HG03521 (cell line): ENCODE data around the gene LATS2.
"Not testable (repeated sequence)": the region's sequence is repeated elsewhere in the genome, so short reads cannot be mapped to it uniquely, and the experiment has no call there.

Experiments used
- ATAC-seq: cut with Tn5 transposase; IDR thresholded peaks from one replicate; pipeline ENCODE4 v1.9.1; 2021; ENCODE audit warnings: mild to moderate bottlenecking, moderate library complexity; ENCODE audit not compliant: unreplicated experiment

Gene LATS2

DNA sequence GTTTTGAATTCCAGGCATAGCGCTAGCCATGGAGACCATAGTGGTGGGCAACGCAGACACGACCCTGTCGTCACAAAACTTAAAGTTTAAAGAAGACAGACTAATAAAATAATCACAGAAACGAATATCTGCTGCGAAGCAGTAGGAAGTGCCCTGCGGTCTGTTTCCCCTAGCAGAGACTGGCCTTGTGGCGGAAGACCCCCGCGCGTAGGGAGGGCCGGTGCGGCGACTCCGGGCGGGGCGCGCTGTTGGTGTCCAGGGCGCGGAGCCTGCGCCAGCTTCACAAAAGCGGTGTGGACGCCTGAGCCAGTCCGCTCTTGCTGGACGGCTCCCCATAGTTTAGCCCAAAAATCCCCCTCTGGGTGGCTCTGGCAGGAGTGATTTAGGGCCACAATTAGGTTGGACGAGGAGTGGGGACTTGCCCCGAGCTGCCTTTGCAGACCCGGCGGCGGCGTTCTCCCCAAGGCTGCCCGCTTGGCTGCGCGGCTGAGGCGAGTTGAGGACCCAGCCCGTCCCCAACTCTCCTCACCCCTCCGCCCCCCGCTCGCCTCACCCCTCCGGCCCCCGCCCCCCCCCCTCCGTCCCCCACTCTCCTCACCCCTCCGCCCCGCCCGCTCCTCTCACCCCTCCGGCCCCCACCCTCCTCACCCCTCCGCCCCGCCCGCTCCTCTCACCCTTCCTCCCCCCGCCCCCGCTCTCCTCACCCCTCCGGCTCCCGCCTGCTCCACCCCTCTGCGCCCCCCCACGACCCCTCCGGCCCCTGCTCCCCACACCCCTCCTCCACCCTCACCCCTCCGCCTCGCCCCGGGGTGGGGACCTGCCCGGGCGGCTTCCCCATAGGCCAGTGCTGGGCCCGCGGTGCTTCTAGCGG lies 14.2 kb upstream of the LATS2 start:
- no peak for ATAC-seq

- no peak for ATAC-seq
These were observed 13.6 kb upstream of the LATS2 start for GRCh38 chr13:21075011-21075378.

DNA sequence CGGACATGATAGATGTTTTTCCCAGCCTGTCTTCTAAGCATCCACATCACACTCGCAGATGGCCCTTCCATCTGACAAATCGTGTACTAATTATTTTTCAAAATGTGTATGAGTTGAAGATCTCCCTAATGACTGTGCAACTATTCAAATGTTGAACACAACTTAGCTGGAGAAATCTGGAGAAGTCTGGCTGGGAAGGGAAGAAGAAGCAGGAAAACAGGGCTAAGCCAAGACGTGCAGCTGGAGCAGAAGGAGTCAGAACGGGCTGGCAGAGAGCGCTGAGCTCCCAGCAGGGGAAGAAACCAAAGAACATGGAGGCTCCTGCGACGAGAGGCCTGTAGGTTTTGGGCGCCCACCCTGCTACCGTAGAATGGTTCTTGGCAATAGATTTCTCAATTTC lies 13.2 kb upstream of the LATS2 start:
- ATAC-seq, result no peak

DNA sequence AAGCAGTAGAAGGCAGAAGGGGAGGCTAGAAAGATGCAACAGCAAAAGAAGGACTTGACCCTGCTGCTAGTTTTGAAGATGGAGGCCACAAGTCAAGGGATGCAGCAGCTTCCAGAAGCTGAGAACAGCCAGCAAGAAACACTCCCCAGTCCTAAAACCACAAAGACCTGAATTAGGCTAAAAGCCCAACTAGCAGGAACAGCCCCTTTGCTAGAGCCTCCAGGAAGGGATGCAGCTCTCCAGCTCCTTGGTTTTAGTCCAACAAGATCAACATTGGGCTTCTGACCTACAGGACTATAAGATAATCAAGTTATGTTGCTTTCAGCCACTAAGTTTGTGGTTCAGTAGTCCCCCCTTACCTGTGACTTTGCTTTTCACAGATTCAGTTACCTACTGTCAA lies 10.5 kb upstream of the LATS2 start:
- no peak for ATAC-seq

DNA sequence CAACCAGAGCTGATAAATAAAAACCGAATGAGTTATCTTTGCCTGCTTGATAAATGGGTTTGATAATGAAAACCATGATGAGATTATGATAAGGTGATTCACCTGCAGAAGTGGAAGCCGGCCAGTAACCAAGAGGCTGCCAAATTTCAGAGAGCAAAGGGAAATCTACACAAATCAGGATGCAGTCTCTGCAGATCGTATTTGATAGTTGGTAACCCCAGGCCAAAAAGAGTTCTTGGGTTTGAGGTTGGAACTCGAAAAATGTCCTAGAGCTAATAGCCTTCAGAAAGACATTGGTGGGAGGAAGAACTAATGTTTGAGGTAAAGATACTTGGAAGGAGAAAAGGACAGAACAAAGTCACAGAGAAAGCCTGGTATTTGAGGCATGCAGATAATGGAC lies 9.6 kb upstream of the LATS2 start:
- ATAC-seq, result no peak

- no peak for ATAC-seq
These were observed 8.2 kb upstream of the LATS2 start for GRCh38 chr13:21069561-21070004.

DNA sequence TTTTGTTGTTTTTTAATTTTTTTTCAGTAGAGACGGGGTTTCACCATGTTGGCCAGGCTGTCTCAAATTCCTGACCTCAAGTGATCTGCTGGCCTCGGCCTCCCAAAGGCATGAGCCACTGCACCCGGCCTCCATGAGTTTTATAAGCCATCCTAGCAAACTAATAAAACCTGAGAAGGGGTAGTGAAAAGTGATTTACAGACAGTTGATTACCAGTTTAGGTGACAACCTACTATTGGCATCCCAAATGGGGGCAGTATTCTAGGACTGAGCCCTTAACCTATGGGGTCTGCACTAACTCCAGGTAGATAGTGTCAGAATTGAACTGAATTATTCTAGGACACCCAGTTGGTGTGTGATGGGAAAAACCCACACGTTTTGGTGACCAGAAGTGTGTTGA lies 6.5 kb upstream of the LATS2 start:
- no peak for ATAC-seq

DNA sequence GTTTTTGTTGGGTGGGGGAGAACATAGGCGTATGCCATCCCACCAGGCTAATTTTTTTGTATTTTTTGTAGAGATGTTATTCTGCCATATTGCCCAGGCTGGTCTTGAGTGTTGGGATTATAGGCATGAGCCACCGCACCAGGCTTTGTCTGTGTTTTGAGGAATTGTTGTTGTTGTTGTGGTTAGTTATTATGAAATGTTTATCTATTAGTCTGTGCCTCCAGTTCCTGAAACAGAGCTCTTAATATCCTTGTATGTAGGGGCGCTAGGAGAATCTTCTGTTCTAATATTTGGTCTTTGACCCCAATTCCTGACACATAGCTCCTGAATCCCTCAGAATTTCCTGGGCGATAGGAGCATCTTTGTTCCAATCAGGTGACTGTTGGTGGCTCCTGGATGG lies 5.6 kb upstream of the LATS2 start:
- no peak for ATAC-seq

GRCh38 chr13:21065686-21066085 lies 4.3 kb upstream of the LATS2 start:
- ATAC-seq, result no peak

- no peak for ATAC-seq
These were observed 1.6 kb upstream of the LATS2 start for GRCh38 chr13:21063031-21063430.

DNA sequence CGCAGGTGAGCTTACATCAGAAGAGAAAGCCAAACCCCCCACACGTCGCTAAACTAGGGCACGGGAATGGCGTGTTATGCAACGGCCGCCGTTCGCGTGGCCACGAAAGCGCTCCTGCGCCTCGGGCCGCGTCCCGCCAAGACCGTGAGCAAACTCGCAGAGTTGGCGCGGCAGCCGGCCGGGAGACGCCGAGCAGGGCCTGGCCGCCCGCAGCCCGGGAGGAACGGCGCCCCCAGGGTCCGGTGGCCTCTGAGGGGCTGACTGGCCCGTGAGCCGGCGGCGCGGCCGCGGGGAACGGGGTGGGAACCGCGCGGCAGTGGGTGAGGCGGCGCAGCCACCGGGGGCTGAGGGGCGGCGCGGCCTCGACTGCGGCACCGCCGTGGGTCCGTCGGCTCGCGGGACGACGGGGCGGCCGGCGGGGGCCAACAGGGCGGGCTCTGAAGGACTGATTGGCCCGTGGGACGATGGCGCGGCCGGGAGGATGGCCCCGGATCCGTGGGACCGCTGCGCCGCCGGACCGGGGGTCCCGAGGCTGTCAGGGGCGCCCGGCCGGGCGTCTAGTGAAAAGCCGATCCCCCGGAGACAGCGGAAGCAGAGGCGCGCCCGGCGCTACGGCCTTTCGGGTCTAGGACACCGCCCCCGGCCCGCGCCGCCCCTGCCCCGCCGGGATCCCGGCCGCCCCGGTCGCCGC lies 903 bp downstream of the LATS2 start:
- peak; percentile 18 for ATAC-seq

DNA sequence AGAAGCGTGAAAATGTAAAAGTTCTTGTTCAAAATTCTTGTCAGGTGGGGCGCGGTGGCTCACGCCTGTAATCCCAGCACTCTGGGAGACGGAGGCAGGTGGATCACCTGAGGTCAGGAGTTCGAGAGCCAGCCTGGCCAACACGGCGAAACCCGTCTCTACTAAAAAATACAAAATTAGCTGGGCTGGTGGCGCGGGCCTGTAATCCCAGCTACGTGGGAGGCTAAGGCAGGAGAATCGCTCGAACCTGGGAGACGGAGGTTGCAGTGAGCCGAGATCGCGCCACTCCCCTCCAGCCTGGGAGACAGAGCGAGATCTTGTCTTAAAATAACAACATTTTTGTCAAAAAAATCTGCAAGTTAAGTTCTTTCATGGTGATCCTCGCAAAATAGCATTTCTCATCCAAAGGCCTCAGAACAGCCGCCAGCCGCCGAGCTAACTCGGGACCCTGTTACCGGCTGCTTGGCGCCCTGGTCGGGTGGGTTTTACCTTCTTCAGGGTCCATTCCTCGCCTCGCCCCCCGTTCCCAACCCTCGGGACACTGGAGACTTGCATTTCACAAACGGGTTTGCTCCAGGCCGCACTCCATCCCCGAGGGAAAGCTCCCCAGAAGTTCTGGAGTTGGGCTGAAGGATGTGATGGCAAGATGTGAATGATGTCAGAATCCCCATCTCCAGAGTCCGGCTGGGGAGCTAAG lies 1.6 kb downstream of the LATS2 start:
- no peak for ATAC-seq

- ATAC-seq, result no peak
These were observed 3.0 kb downstream of the LATS2 start for GRCh38 chr13:21058361-21058760.

DNA sequence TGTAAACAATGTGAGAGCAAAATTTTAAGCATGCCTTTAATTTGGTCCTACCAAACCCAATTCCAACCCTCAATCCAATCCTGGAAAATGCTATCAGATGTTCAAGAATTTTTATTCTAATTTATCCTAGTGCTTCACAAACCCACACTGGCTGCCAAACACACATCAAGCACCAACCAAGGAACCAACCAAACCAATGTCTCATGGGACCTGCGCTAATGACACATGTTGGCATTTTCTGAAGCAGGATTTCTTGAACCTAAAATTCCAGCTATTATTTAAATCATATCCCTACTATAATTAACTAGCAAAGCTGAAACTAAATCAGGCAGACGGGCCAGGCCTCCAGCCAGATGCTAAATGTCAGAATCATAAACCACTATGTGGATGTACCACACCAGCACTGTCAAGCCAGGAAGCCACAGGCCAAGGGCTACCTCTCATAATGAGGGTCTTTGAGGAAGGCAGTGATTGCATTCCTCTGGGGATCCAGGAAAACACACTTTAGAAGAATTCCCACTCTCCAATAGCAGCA lies 5.8 kb downstream of the LATS2 start:
- no peak for ATAC-seq

- ATAC-seq, result no peak
These were observed 6.4 kb downstream of the LATS2 start for GRCh38 chr13:21055016-21055415.

DNA sequence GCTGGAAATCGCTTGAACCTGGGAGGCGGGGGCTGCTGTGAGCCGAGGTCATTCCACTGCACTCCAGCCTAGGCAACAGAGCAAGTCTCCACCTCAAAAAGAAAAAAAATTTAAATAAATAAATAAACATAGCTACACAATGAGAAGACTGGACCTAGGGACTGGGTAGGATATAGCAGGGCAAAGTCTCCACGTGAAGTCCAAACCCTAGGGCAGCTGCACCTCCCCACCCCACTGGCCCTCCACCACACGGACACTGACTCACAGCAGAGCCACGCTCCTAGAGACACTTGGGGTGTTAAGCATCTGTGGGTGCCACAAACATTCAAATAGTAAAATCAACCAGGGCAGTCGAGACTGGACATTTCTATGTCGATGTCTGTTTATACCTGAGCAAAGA lies 7.1 kb downstream of the LATS2 start:
- ATAC-seq, result no peak

DNA sequence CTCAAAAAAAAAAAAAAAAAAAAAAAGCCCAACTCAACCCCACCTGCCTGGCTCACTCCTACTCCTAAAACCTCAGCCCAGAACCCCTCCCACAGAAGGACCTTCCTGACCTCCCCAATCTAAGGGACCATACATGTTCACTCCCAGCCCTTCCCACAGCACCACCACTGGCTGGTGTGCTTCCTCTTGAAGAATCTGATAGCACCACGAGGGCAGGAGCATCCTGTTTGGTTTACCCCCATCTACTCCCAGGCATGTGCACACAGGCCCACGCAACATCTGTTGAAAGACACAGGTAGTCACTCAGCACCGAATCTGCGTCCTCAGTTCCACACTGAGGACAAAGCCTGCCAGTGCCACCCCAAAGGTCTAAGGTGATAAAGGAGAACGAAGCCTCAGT lies 8.2 kb downstream of the LATS2 start:
- ATAC-seq, result no peak

DNA sequence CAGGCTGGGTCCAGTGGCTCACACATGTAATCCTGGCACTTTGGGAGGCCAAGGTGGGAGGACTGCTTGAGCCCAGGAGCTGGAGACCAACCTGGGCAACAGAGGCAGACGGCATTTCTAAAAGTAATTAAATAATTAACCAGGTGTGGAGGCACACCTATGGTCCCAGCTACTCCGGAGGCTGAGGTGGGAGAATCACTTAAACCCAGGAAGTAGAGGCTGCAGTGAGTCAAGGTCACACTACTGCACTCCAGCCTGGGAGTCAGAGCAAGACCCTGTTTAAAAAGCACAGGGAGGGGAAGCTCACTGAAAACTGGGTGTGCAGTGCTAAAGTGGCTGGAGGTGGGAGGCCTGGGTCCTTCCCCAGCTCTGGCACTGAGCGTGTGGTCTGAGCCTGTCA lies 9.7 kb downstream of the LATS2 start:
- ATAC-seq, result no peak

DNA sequence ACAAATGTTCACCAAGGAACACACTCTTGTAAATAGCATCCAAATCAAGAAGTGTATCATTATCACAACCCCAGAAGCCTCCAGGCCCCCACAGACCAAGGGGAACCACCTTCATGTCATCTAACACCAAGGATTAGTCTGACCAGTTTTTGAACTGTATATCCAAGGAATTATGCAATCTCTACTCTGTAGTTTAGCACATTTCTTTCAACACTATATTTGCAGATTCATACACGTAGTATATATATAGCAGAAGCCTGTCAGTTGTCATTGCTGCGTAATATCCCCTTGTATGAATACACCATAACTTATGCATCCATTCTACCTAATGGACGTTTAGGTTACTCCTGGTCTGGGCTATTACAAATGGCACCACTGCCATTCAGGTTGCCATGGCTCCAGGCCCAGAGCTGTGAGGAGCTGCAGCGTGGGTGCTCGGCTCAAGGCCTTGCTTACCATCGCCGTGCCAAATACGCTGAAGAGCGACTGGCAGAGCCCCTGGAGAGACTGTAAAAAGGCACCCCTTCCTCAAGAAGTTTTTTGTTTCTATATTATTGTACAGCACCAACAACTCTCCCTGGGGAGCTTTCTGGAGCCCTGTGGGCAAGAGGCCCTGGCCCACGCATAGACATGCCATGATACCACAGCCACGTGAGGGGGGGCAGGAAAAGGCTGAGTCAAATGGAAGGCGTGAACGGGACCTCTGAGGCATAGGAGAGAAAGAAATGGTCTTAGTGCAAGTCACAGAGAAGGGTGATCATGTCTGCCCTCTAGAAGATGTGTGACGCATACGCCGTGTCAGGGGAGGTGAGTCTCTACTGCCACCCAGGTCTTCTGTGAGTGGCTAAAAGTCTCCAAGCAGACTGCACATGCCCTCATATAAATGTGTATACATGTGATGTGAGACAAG lies 10.8 kb downstream of the LATS2 start:
- ATAC-seq, result no peak

DNA sequence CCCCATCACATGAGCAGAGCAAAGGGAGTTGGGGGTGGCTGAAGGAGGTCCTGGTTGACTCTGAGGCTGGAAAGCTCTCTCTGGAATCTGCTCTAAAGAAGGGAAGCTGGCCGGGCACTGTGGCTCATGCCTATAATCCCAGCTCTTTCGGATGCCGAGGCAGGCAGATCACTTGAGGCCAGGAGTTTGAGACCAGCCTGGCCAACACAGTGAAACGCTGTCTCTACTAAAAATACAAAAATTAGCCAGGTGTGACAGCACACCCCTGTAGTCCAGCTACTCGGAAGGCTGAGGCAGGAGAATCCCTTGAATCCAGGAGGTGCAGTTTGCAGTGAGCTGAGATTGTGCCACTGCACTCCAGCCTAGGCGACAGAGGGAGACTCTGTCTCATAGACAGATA lies 11.7 kb downstream of the LATS2 start:
- ATAC-seq, result not testable (repeated sequence)
